CD14-positive monocyte (primary cell): ENCODE results near the gene ATRN. TPM values are rescaled to one million over a fixed set of nuclear protein-coding genes. Genes with fewer than 3 reads are reported as not detected.
A peak's percentile ranks its signal among the peaks of the same experiment; 100 is the strongest.
"Not testable (repeated sequence)": the region's sequence is repeated elsewhere in the genome, so short reads cannot be mapped to it uniquely, and the experiment has no call there.

Experiments used
- DNase-seq, 3 donors: peaks; one replicate each; pipeline ENCODE4 v3.0.0-alpha.2; 2011 to 2022
- H2AFZ ChIP-seq: 2 replicates; pipeline ENCODE4 v1.6.0; 2012; ENCODE audit warnings: mild to moderate bottlenecking, low read depth, low read length, inconsistent platforms; ENCODE audit not compliant: insufficient read depth, poor library complexity, severe bottlenecking
- H3K27ac ChIP-seq, 2 donors: 1 replicate in 1 of 2; 2 replicates in 1 of 2; pipeline ENCODE4 v1.5.1; 2012 to 2013; ENCODE audit warnings: low read length in 2 of 2, control low read depth in 1 of 2, inconsistent platforms in 1 of 2, low read depth in 1 of 2, mild to moderate bottlenecking in 1 of 2
- H3K27me3 ChIP-seq, 2 donors: one replicate each; pipeline versions ENCODE4 v1.6.0 to v1.6.1; 2011 to 2013; ENCODE audit warnings: low read length in 2 of 2; ENCODE audit not compliant: control insufficient read depth in 2 of 2, insufficient read depth in 2 of 2
- H3K36me3 ChIP-seq, 2 donors: replicated peaks in 1 of 2; 1 replicate in 1 of 2; 2 replicates in 1 of 2; pipeline versions ENCODE4 v1.5.1 to v1.6.1; 2012 to 2013; ENCODE audit warnings: low read length in 2 of 2, control low read depth in 1 of 2, inconsistent platforms in 1 of 2, mild to moderate bottlenecking in 1 of 2; ENCODE audit not compliant: insufficient read depth in 2 of 2, control insufficient read depth in 1 of 2
- H3K4me1 ChIP-seq, 2 donors: 1 replicate in 1 of 2; 2 replicates in 1 of 2; pipeline versions ENCODE4 v1.5.1 to v1.6.1; 2012 to 2013; ENCODE audit warnings: low read length in 2 of 2, control low read depth in 1 of 2, inconsistent platforms in 1 of 2, mild to moderate bottlenecking in 1 of 2, moderate library complexity in 1 of 2; ENCODE audit not compliant: insufficient read depth in 2 of 2, control insufficient read depth in 1 of 2
- H3K4me2 ChIP-seq: replicated peaks from 2 replicates; pipeline ENCODE3; 2012; ENCODE audit warnings: low read length, moderate library complexity, mild to moderate bottlenecking; ENCODE audit not compliant: poor library complexity, severe bottlenecking; ENCODE audit errors: extremely low read depth
- H3K4me3 ChIP-seq, 3 experiments: fragments of 200-600 bp in 1 of 3; sonication (generic) in 1 of 3; replicated peaks in 1 of 3; 1 replicate in 2 of 3; 2 replicates in 1 of 3; pipeline ENCODE4 v1.5.1; 2011 to 2013; ENCODE audit warnings: low read length in 3 of 3, mild to moderate bottlenecking in 3 of 3, control low read depth in 2 of 3, low read depth in 2 of 3, inconsistent platforms in 1 of 3, moderate library complexity in 1 of 3
- H3K79me2 ChIP-seq: 2 replicates; pipeline ENCODE4 v1.6.0; 2012; ENCODE audit warnings: mild to moderate bottlenecking, control low read depth, inconsistent platforms, low read length, moderate library complexity; ENCODE audit not compliant: insufficient read depth
- H3K9ac ChIP-seq: 2 replicates; pipeline ENCODE4 v1.6.0; 2017; ENCODE audit warnings: low read length, mild to moderate bottlenecking; ENCODE audit not compliant: insufficient read depth, poor library complexity, severe bottlenecking
- H3K9me3 ChIP-seq, 2 donors: replicated peaks in 1 of 2; 1 replicate in 1 of 2; 2 replicates in 1 of 2; pipeline versions ENCODE4 v1.5.1 to v1.6.1; 2012 to 2013; ENCODE audit warnings: low read length in 2 of 2, control low read depth in 1 of 2; ENCODE audit not compliant: control insufficient read depth in 1 of 2, insufficient read depth in 1 of 2
- H4K20me1 ChIP-seq: 2 replicates; pipeline ENCODE4 v1.6.0; 2012; ENCODE audit warnings: mild to moderate bottlenecking, low read length, control low read depth, moderate library complexity; ENCODE audit not compliant: insufficient read depth
- H3K27ac Mint-ChIP-seq, 7 donors: one replicate each; pipeline ENCODE4 v1.8.0; 2020; ENCODE audit warnings: mild to moderate bottlenecking in 7 of 7, mixed read lengths in 7 of 7, moderate library complexity in 6 of 7, inconsistent platforms in 2 of 7
- H3K27me3 Mint-ChIP-seq, 3 donors: one replicate each; pipeline ENCODE4 v1.8.0; 2021 to 2022; ENCODE audit warnings: low read depth in 3 of 3, mild to moderate bottlenecking in 3 of 3, mixed read lengths in 3 of 3, moderate library complexity in 3 of 3, inconsistent platforms in 1 of 3
- H3K36me3 Mint-ChIP-seq, 2 donors: one replicate each; pipeline ENCODE4 v1.8.0; 2020; ENCODE audit warnings: mixed read lengths in 2 of 2, inconsistent platforms in 1 of 2, mild to moderate bottlenecking in 1 of 2
- H3K4me1 Mint-ChIP-seq: one replicate; pipeline ENCODE4 v1.8.0; 2020; ENCODE audit warnings: mild to moderate bottlenecking, mixed read lengths
- H3K4me3 Mint-ChIP-seq, 2 donors: one replicate each; pipeline ENCODE4 v1.8.0; 2020; ENCODE audit warnings: mild to moderate bottlenecking in 2 of 2, mixed read lengths in 2 of 2, moderate library complexity in 1 of 2
- H3K9me3 Mint-ChIP-seq, 7 donors: one replicate each; pipeline ENCODE4 v1.8.0; 2020 to 2022; ENCODE audit warnings: mixed read lengths in 7 of 7, mild to moderate bottlenecking in 6 of 7, moderate library complexity in 6 of 7, inconsistent platforms in 2 of 7
- CTCF ChIP-seq: fragments of 200-600 bp; IDR thresholded peaks from one replicate; pipeline ENCODE4 v1.8.0; 2022; ENCODE audit warnings: antibody characterized with exemption, mild to moderate bottlenecking
- WGBS: methylation state at CpG from one replicate; pipeline ENCODE4 v1.1.5; 2013; ENCODE audit warnings: missing lambda C conversion rate; ENCODE audit not compliant: insufficient coverage; 5-methylcytosine and 5-hydroxymethylcytosine counted together
- intact Hi-C, 2 donors: fragments of 100-400 bp; cut with micrococcal nuclease; formaldehyde crosslinking; loops; one replicate each; pipeline versions ENCODE4 v1.15.0 to v1.15.1; 2023
- polyA plus RNA-seq, 3 donors: library from polyadenylated mRNA; depleted of rRNA in 1 of 3; unstranded in 2 of 3; stranded (reverse) in 1 of 3; fragments of 300-500 nt in 2 of 3; fragments of >200 nt in 1 of 3; fragmentation: Illumina TruSeq in 2 of 3; gene quantifications; 1 replicate in 2 of 3; 2 replicates in 1 of 3; pipeline ENCODE4 v1.2.3, GENCODE V29; 2012 to 2021

Gene ATRN
- polyA plus RNA-seq, 3 donors = 10.2 to 17.4 (median 11.5) TPM

GRCh38 chr20:3532089-3532615, 61.3 kb downstream of the ATRN start:
- intact Hi-C loops = no loop called here
- no peak overlapping the region for H3K4me3 ChIP-seq
- no peaks in the 10 kb centered on the region for H3K27me3 Mint-ChIP-seq
- H3K9me3 Mint-ChIP-seq = peaks cover 0 to under 1% (median 0%) of the 10 kb centered on the region in 7 donors
- no peaks in the 10 kb centered on the region for H3K4me1 ChIP-seq
- peaks cover 3 to 16% of the 10 kb centered on the region in 2 donors for H3K36me3 Mint-ChIP-seq
- peaks cover 6% of the 10 kb centered on the region for H3K4me1 Mint-ChIP-seq
- H4K20me1 ChIP-seq = peaks cover 21% of the 10 kb centered on the region
- H3K9me3 ChIP-seq = no peaks in the 10 kb centered on the region
- DNase-seq = no peak
- no peaks in the 10 kb centered on the region for H3K27me3 ChIP-seq
- no peak overlapping the region for H2AFZ ChIP-seq
- no peaks in the 10 kb centered on the region for H3K79me2 ChIP-seq
- H3K9ac ChIP-seq = no peak overlapping the region
- TF ChIP-seq CTCF = no peak
- peak overlapping the region in 1 of 7 donors; percentile 54 for H3K27ac Mint-ChIP-seq
- H3K27ac ChIP-seq = no peak overlapping the region
- H3K4me3 Mint-ChIP-seq = no peak overlapping the region
- peaks cover 2 to 14% of the 10 kb centered on the region in 2 donors for H3K36me3 ChIP-seq
- H3K4me2 ChIP-seq = no peak overlapping the region
- WGBS = 85% methylated on average over 1 of the region's 3 CpGs

DNA sequence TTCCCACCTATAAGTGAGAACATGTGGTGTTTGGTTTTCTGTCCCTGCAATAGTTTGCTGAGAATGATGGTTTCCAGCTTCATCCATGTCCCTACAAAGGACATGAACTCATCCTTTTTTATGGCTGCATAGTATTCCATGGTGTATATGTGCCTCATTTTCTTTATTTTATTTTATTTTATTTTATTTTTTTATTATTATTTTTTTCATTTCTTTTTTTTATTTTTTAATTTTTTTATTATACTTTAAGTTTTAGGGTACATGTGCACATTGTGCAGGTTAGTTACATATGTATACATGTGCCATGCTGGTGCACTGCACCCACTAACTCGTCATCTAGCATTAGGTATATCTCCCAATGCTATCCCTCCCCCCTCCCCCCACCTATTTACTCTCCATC, 66.9 kb downstream of the ATRN start:
- H2AFZ ChIP-seq, H3K4me3 Mint-ChIP-seq, H3K9me3 Mint-ChIP-seq, H3K27me3 Mint-ChIP-seq, H3K4me3 ChIP-seq, H3K79me2 ChIP-seq, DNase-seq, H3K9me3 ChIP-seq, H3K27ac Mint-ChIP-seq, H3K27me3 ChIP-seq, intact Hi-C loops, H3K27ac ChIP-seq, H3K4me2 ChIP-seq, H3K4me1 ChIP-seq, H3K9ac ChIP-seq: not testable (repeated sequence)
- Mint-ChIP-seq H3K36me3 (peaks cover 23 to 33% of the 10 kb centered on the region in 2 donors), H3K4me1 (peaks cover 21% of the 10 kb centered on the region)
- H4K20me1 ChIP-seq = peaks cover 16% of the 10 kb centered on the region
- WGBS = no CpG with 5 or more reads among the region's 1 CpG
- H3K36me3 ChIP-seq = peaks cover 7 to 30% of the 10 kb centered on the region in 2 donors
